Common myeloid progenitor, CD34-positive (primary cell): ENCODE measurements around the gene SPAG17.
A peak's percentile ranks its signal among the peaks of the same experiment; 100 is the strongest.

Experiments
- CTCF ChIA-PET: fragments of 350-600 bp; sonication (Branson Sonifier 250); formaldehyde crosslinking; loops from one replicate; lab custom pipeline; 2021; ENCODE audit warnings: antibody characterized with exemption; lab: Charles Lee
- POLR2A ChIA-PET: fragments of 350-600 bp; sonication (Branson Sonifier 250); formaldehyde crosslinking; loops from one replicate; lab custom pipeline; 2021; ENCODE audit warnings: antibody characterized with exemption; lab: Charles Lee
- DNase-seq, 3 donors: peaks; one replicate each; pipeline versions ENCODE4 v3.0.0 to v3.0.0-alpha.2; 2013
- H3K27ac ChIP-seq, 2 experiments: 1 replicate in 1 of 2; 2 replicates in 1 of 2; pipeline ENCODE4 v1.7.0; 2013; ENCODE audit warnings: inconsistent platforms in 2 of 2, low read length in 2 of 2, mild to moderate bottlenecking in 2 of 2, low read depth in 1 of 2, moderate library complexity in 1 of 2; ENCODE audit not compliant: severe bottlenecking in 2 of 2, insufficient read depth in 1 of 2, poor library complexity in 1 of 2
- H3K27me3 ChIP-seq, 5 experiments: replicated peaks in 2 of 5; 1 replicate in 3 of 5; 2 replicates in 2 of 5; pipeline versions ENCODE4 v1.6.1 to v1.7.0; 2013; ENCODE audit warnings: low read length in 4 of 5, mild to moderate bottlenecking in 2 of 5, moderate library complexity in 2 of 5, inconsistent platforms in 1 of 5; ENCODE audit not compliant: insufficient read depth in 5 of 5, control insufficient read depth in 4 of 5
- H3K36me3 ChIP-seq, 4 experiments: 1 replicate in 2 of 4; 2 replicates in 2 of 4; pipeline versions ENCODE4 v1.6.1 to v1.7.0; 2013; ENCODE audit warnings: low read length in 3 of 4, control low read depth in 1 of 4, mild to moderate bottlenecking in 1 of 4; ENCODE audit not compliant: control insufficient read depth in 4 of 4, insufficient read depth in 4 of 4
- H3K4me1 ChIP-seq, 4 experiments: 1 replicate in 3 of 4; 2 replicates in 1 of 4; pipeline versions ENCODE4 v1.6.1 to v1.7.1; 2013; ENCODE audit warnings: low read length in 3 of 4, mild to moderate bottlenecking in 3 of 4, control low read depth in 1 of 4, inconsistent platforms in 1 of 4, moderate library complexity in 1 of 4; ENCODE audit not compliant: control insufficient read depth in 4 of 4, insufficient read depth in 4 of 4; ENCODE audit errors: control extremely low read depth in 1 of 4
- H3K4me3 ChIP-seq, 7 experiments: 1 replicate in 4 of 7; 2 replicates in 3 of 7; pipeline versions ENCODE4 v1.5.1 to v1.7.0; 2013; ENCODE audit warnings: mild to moderate bottlenecking in 7 of 7, low read length in 6 of 7, moderate library complexity in 6 of 7, inconsistent platforms in 2 of 7, low read depth in 2 of 7, control low read depth in 1 of 7; ENCODE audit not compliant: insufficient read depth in 4 of 7, control insufficient read depth in 1 of 7; ENCODE audit errors: extremely low read depth in 1 of 7
- H3K9me3 ChIP-seq, 5 experiments: 1 replicate in 4 of 5; 2 replicates in 1 of 5; pipeline versions ENCODE4 v1.6.1 to v1.7.1; 2013; ENCODE audit warnings: low read length in 4 of 5, mild to moderate bottlenecking in 2 of 5, inconsistent platforms in 1 of 5, low read depth in 1 of 5, moderate library complexity in 1 of 5; ENCODE audit not compliant: control insufficient read depth in 4 of 5, insufficient read depth in 2 of 5; ENCODE audit errors: control extremely low read depth in 1 of 5
- WGBS: methylation state at CpG from one replicate; pipeline ENCODE4 v1.1.5; 2013; ENCODE audit not compliant: insufficient coverage; 5-methylcytosine and 5-hydroxymethylcytosine counted together

SPAG17 gene

GRCh38 chr1:118155106-118155505 lies 29.9 kb downstream of the SPAG17 start:
- H3K27ac ChIP-seq = no peak overlapping the region
- H3K27me3 ChIP-seq = no peaks in the 10 kb centered on the region
- 100% methylated on average over 1 of the region's 1 CpG for WGBS
- H3K4me3 ChIP-seq = no peak overlapping the region
- ChIA-PET CTCF (interaction anchor here (0.9 to 2.1 kb wide), 6 partner anchors 9 to 853 kb away, joined by 3 to 9 read pairs (median 4); no protein-coding TSS in a partner anchor), POLR2A (no interaction called here)
- H3K9me3 ChIP-seq = no peaks in the 10 kb centered on the region
- no peaks in the 10 kb centered on the region for H3K4me1 ChIP-seq
- no peaks in the 10 kb centered on the region for H3K36me3 ChIP-seq
- no peak for DNase-seq

GRCh38 chr1:118154220-118154619 lies 30.8 kb downstream of the SPAG17 start:
- CTCF ChIA-PET = interaction anchor here (0.7 to 2.3 kb wide), 9 partner anchors 19 to 1213 kb away, joined by 3 to 9 read pairs (median 4); no protein-coding TSS in a partner anchor
- DNase-seq = peak; percentile 22 to 45 (median 40)
- Histone ChIP-seq H3K9me3 (no peaks in the 10 kb centered on the region), H3K27ac (no peak overlapping the region), H3K4me1 (no peaks in the 10 kb centered on the region), H3K27me3 (no peaks in the 10 kb centered on the region), H3K36me3 (no peaks in the 10 kb centered on the region), H3K4me3 (no peak overlapping the region)
- 100% methylated on average over 1 of the region's 1 CpG for WGBS
- POLR2A ChIA-PET = interaction anchor here (0.6 kb wide), 1 partner anchor 13 kb away, joined by 3 read pairs; no protein-coding TSS in a partner anchor

GRCh38 chr1:118151312-118151937 lies 33.6 kb downstream of the SPAG17 start:
- ChIA-PET POLR2A (no interaction called here), CTCF (interaction anchor here (0.7 to 1.3 kb wide), 7 partner anchors 23 to 1142 kb away, joined by 3 to 4 read pairs (median 3); no protein-coding TSS in a partner anchor)
- no CpG with 5 or more reads among the region's 6 CpGs for WGBS
- no peaks in the 10 kb centered on the region for H3K9me3 ChIP-seq
- no peaks in the 10 kb centered on the region for H3K27me3 ChIP-seq
- H3K4me1 ChIP-seq = no peaks in the 10 kb centered on the region
- no peak overlapping the region for H3K27ac ChIP-seq
- DNase-seq = peak; percentile 64 to 83 (median 71)
- no peak overlapping the region for H3K4me3 ChIP-seq
- H3K36me3 ChIP-seq = no peaks in the 10 kb centered on the region

DNA sequence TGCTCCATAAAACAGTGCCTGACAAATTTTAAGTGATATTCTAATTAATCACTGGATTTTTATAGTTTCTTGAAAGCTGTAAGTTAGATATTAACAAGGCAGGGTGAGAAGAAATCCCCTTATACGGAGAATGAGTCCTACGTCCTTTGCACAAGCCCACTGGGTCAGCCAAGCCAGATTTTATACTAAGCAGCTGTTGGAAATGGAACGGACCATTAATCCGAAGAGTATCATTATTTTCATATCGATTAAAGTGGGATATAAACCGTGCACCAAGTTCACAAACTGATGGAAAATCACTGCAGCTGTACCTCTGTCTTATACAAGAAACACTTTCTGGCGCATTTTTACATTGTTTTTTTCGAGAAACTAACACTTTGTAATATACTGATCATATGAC lies 35.2 kb downstream of the SPAG17 start:
- ChIA-PET CTCF (no interaction called here), POLR2A (no interaction called here)
- Histone ChIP-seq H3K4me1 (no peaks in the 10 kb centered on the region), H3K36me3 (no peaks in the 10 kb centered on the region), H3K9me3 (no peaks in the 10 kb centered on the region), H3K27ac (no peak overlapping the region), H3K4me3 (no peak overlapping the region), H3K27me3 (no peaks in the 10 kb centered on the region)
- DNase-seq = no peak
- 98% methylated on average over 4 of the region's 8 CpGs for WGBS

- Histone ChIP-seq H3K27me3 (no peaks in the 10 kb centered on the region), H3K27ac (no peak overlapping the region), H3K9me3 (no peaks in the 10 kb centered on the region), H3K4me1 (no peaks in the 10 kb centered on the region), H3K4me3 (no peak overlapping the region), H3K36me3 (no peaks in the 10 kb centered on the region)
- POLR2A ChIA-PET = no interaction called here
- WGBS = 78% methylated on average over 7 of the region's 7 CpGs
- CTCF ChIA-PET = no interaction called here
- DNase-seq = no peak
Observed at GRCh38 chr1:118148034-118148433, 37.0 kb downstream of the SPAG17 start.

- Histone ChIP-seq H3K9me3 (no peaks in the 10 kb centered on the region), H3K27ac (no peak overlapping the region), H3K4me1 (no peaks in the 10 kb centered on the region), H3K27me3 (no peaks in the 10 kb centered on the region), H3K4me3 (no peak overlapping the region), H3K36me3 (no peaks in the 10 kb centered on the region)
- no CpG with 5 or more reads among the region's 1 CpG for WGBS
- ChIA-PET POLR2A (no interaction called here), CTCF (no interaction called here)
- no peak for DNase-seq
Observed at GRCh38 chr1:118147522-118147921, 37.5 kb downstream of the SPAG17 start.

DNA sequence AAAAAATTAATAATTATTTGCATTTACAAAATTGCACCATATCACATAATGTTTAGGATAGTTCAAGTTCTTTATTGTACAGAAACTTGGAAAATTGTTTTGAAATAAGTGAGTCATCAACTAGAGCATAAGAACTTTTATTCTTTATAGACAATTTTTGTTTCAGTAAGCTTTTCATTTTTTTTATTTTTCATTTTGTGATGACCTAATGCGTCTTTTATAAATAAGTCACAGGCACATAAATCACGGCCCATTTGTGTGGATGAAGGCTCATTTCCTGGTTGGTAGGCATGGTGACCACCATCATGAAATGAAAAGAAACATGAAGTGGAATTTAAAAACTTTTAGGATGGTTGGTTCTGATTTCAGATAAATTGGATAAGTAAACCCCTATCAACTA lies 39.3 kb downstream of the SPAG17 start:
- CTCF ChIA-PET = no interaction called here

More for the DNA sequence above, 39.3 kb downstream of the SPAG17 start:
- POLR2A ChIA-PET = no interaction called here
- Histone ChIP-seq H3K9me3 (no peaks in the 10 kb centered on the region), H3K36me3 (no peaks in the 10 kb centered on the region), H3K27me3 (no peaks in the 10 kb centered on the region), H3K4me3 (no peak overlapping the region), H3K4me1 (no peaks in the 10 kb centered on the region), H3K27ac (no peak overlapping the region)
- DNase-seq = peak in 1 of 3 donors; percentile 2
- 100% methylated on average over 1 of the region's 2 CpGs for WGBS
